Epithelial cell of esophagus (primary cell): ENCODE measurements around the gene SMG9.

Source experiments
- DNase-seq: peaks from one replicate; pipeline ENCODE4 v3.0.0; 2010; ENCODE audit warnings: low read depth
- H3K4me3 ChIP-seq: 2 replicates; pipeline ENCODE4 v1.5.1; 2011; ENCODE audit warnings: mild to moderate bottlenecking, low read length, control low read depth
- CTCF ChIP-seq: IDR thresholded peaks from 2 replicates; pipeline ENCODE4 v1.5.1; 2011; ENCODE audit warnings: low read depth, mild to moderate bottlenecking, low read length, control low read depth, inconsistent platforms; ENCODE audit not compliant: insufficient read depth; ENCODE audit errors: missing control alignments

The SMG9 gene

GRCh38 chr19:43774103-43774939 lies 19.6 kb upstream of the SMG9 start:
- H3K4me3 ChIP-seq, result no peak overlapping the region
- peak; percentile 36 for TF ChIP-seq CTCF
- peak; percentile 45 for DNase-seq

- H3K4me3 ChIP-seq, result no peak overlapping the region
- no peak for TF ChIP-seq CTCF
- no peak for DNase-seq
Observed at GRCh38 chr19:43773725-43774102, 19.0 kb upstream of the SMG9 start.

GRCh38 chr19:43769256-43769655 lies 14.5 kb upstream of the SMG9 start:
- DNase-seq, result no peak
- H3K4me3 ChIP-seq, result no peak overlapping the region
- no peak for TF ChIP-seq CTCF

GRCh38 chr19:43768273-43769050 lies 13.7 kb upstream of the SMG9 start:
- DNase-seq, result no peak
- no peak for TF ChIP-seq CTCF
- H3K4me3 ChIP-seq, result no peak overlapping the region

GRCh38 chr19:43767818-43768217 lies 13.1 kb upstream of the SMG9 start:
- no peak overlapping the region for H3K4me3 ChIP-seq
- no peak for DNase-seq
- no peak for TF ChIP-seq CTCF

- no peak overlapping the region for H3K4me3 ChIP-seq
- TF ChIP-seq CTCF, result no peak
Observed at GRCh38 chr19:43767316-43767715, 12.6 kb upstream of the SMG9 start.

GRCh38 chr19:43766755-43767043 lies 11.9 kb upstream of the SMG9 start:
- no peak for DNase-seq
- TF ChIP-seq CTCF, result no peak
- no peak overlapping the region for H3K4me3 ChIP-seq

More at GRCh38 chr19:43767316-43767715, 12.6 kb upstream of the SMG9 start:
- no peak for DNase-seq
